DMS114 treated with DMSO at 0.1 percent for 48 hours (cell line): ENCODE results near the gene CALU.

Experiments used
- DNase-seq: peaks from one replicate; lab custom pipeline; 2025; ENCODE audit not compliant: unreplicated experiment; lab: John Stamatoyannopoulos, UW

CALU gene

GRCh38 chr7:128783143-128783861 is 44.1 kb downstream of the CALU start:
- peak; percentile 12 for DNase-seq

DNA sequence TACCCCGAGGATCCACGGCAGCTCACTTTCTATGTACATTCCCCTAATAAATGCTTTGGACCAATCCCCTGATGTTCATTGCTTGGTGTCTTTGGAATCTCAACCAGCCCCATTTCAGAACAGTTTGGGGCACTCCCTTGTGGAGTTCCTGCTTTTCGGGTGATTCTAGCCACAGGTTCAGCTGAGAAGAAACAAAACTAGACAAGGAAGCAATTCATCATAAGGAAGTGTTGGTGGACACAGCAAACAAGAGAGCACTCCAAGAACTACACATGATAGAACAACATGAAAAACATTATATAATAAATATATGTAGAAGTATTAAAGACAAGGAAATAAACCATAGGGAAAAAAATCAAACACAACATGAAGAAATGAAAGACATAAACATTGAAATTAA is 46.6 kb downstream of the CALU start:
- DNase-seq = no peak

DNA sequence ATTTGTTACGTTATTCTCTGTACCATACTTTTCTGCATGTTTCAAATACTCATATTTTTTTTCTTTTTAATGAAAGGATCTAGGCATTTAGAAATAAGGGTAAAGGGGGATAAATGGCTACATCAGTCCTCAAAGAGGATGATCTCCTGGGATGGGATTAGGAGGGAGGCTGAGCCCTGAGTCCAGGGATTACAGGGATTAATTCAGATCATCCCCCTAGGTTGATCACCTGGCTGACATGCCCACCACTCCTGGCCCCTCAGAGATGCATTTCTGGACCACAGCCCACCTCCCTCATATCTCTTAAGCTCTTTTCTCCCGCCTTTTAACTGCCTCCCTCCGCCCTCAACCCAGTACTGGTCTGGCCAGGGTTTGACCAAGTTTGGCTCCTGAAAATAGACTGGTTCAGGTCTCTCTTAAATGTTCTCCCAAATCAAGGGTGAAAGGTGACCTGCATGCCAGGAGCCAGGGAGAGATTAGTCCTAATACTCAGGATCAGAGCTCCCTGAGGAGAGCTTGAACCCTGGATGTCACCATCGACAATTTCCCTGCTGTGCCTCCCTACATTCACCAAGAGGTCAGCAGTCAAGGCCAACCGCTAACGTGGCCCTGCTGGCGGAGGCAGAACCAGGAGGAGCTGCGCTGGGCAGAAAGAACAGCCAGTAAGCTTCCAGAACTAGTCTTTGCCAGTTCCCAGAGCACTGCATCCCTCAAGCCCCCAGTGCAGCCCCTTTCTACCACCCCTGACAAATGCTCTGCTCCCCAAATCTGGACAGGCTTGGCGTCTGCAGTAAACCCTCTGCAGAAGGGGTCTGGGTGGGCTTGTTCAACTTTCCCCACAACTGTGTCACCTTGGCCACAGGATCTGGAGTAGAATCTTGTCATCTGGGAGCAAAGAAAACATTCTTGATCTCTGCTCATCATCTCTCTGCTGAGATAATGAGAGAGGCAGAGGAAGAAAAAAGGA is 49.6 kb downstream of the CALU start:
- no peak for DNase-seq

- DNase-seq = no peak
These were observed 51.3 kb downstream of the CALU start for GRCh38 chr7:128790315-128791041.

GRCh38 chr7:128791121-128791971 is 52.2 kb downstream of the CALU start, which contains the start of gene CCDC136:
TSS of gene CCDC136 (plus strand) at chr7:128791968. CDS start at chr7:128792412, 444 bp downstream.
- DNase-seq = no peak

DNA sequence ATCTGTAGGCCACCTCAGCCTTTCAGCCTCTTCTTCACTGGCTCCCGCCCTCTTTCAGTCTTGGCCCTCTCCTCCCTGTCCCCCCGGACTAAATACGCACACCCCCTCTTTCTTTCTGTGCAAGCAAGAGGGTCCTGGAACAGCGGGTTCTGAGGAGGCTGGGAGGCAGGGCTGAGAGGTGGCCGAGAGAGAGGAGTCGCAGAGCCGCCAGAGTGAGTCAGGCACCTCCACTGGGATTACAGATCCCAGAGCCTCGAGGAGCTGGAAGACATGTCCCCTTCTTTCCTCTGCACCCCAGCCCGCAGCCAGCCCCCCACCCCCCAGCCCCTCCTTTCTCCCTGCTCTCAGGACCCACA is 52.8 kb downstream of the CALU start:
- DNase-seq = no peak

DNA sequence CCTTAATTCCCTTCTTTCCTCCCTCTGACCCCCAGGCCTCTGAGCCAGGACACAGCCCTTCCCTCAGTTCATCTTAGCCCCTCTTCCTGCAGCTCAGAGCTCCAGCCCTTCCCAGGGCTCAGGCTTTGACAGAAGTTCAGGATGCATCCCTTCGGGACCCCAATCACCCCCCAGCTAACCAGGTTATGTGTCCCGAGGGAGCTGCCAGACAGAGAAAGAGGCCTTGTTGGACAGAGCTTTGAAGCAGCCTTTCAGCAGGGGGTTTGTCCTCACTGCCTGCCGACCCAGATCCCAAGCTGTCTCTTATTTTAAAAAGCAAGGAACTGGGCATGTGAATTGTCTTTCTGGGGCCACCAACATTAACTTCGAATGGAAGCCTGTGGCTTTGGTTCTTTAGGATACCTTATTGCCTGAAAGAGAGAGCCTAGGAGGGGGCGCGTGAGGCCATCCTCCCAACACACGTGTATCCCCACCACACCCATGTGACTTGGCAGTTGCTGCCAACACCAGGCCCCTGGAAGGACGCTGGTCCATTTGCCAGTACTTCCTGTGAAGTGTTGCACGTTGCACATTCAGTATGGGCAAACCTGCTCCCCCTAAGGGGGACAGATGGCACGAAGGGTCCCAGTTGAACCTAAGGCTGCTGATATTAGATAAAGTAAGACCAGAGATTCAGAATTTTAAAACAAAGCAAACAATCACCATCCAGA is 53.5 kb downstream of the CALU start:
- DNase-seq = no peak

GRCh38 chr7:128793181-128793547 is 54.0 kb downstream of the CALU start:
- DNase-seq = no peak

DNA sequence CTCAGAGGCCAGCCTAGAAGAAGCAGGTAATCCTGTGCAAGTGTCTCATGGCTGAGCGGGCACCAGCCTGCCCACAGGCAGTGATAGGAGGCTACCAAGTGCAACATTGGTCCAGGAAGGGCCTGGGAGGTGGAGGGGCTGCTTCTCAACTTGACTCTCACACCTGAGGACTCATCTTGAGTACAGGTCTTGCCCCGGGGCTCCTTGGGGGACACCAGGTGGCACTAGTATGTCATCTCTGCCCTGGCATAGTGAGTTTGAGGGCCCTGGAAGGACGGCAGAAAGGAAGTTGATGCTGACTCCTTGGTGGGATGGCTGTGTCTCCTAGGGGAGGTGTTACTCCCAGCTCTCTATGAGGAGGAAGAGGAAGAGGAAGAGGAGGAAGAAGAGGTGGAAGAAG is 54.9 kb downstream of the CALU start:
- DNase-seq = no peak

- DNase-seq = no peak
These were observed 55.3 kb downstream of the CALU start for GRCh38 chr7:128794436-128794835.

DNA sequence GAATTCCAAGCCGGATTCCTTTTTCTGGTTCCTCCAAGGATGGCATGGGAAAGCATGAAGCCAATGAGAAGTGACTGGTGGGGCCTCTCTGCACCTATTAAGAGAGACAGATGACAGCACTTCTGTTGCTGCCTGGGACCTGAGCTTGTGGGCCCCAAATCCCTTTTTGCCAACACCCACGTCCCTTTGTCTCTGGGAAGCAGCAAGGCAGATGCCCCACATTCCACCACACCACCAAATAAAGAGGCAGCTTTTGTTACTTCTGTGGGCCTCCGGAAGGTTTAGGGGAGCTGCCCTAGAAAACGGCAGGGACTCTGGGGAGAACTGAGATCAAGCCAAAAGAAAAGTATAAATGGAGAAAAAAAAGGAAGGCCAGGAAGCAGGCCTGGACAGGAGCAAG is 56.0 kb downstream of the CALU start:
- no peak for DNase-seq

GRCh38 chr7:128796327-128796726 is 57.2 kb downstream of the CALU start:
- no peak for DNase-seq

DNA sequence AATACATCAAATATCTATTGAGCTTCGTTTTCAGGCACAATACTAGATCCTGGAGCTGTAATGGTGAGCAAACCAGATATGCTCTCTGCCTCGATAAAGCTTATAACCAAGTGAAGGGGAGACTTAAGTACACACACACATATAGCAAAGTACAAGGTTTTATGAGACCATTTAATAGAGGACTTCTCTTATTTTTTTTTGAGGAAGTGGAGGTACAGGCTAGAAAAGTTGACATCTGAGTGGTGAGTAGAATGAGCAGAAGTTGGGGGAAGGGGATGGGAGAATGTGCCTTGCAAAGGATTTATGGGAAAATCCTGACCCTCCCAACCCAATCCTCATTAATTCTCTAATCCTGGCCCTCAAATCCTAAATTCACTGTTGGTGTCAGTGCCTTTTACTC is 60.3 kb downstream of the CALU start:
- no peak for DNase-seq

- no peak for DNase-seq
These were observed 61.4 kb downstream of the CALU start for GRCh38 chr7:128800567-128800966.

GRCh38 chr7:128801003-128801402 is 61.8 kb downstream of the CALU start:
- DNase-seq = no peak

DNA sequence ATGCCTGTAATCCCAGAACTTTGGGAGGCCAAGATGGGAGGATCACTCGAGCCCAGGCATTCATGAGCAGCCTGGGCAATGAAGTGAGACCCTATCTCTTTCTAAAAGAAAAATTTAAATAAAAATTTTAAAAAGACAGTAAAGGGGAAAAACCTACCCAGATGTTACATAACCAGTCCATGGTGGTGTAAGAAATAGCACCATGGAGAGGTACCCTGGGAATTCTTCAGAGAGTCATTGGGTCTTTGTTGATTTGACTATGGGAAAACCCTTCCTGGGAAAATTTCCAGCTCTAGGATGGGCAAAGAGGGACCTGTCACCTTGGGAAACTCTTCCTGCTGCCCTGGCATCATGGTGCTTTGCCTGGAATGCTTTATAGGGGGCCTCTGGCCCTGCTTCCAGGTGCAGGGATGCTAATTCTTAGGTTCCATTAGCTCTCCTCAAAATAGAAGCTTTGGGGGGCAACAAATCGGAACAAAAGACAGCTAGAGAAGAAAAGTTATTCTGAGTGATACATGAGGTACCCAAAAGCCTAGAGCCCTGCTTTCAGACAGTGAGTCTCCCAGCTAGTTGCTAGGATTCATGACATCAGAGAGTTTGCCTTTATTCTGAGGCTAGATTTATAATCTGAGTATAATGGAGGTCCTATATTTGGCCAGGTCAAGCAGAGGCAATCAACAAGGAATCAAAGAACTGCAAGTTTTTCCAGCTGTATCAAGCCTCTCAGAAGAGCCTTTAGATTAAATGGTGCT is 62.7 kb downstream of the CALU start:
- no peak for DNase-seq

DNA sequence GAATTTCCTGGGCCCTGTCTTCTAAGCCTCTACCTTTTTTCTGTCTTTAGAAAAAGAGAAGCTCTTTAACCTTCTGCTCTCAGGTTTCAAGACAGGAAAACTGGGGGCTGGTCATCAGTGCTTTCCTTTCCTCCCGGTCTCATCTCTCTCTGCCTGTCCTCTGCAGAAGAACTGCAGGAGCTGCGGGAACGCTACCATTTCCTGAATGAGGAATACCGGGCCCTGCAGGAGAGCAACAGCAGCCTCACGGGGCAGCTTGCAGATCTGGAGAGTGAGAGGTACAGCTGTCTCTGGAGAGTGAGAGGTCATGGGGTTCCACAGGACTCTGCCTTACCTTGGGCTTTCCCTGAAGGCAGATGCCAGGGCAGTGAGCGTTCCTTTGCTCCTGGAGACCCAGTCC is 65.3 kb downstream of the CALU start:
- no peak for DNase-seq

DNA sequence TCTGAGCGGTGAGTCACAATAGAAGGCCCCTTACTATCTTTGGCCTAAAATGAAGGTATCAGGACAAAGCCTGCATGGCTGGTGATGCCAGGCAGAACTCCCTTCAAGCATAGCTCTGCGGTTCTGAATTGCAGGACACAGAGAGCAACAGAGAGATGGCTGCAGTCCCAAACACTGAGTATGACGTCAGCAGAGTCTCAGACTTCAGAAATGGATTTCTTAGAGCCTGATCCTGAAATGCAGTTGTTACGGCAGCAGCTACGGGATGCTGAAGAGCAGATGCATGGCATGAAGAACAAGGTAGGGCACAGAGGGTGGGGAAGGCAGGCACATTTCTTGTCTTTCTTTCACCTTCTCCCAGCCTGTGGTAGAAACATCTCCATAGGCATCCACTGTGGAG is 66.1 kb downstream of the CALU start:
- no peak for DNase-seq

- no peak for DNase-seq
These were observed 68.0 kb downstream of the CALU start for GRCh38 chr7:128807191-128807590.
